ENCODE results near the gene DDX10.

DNA sequence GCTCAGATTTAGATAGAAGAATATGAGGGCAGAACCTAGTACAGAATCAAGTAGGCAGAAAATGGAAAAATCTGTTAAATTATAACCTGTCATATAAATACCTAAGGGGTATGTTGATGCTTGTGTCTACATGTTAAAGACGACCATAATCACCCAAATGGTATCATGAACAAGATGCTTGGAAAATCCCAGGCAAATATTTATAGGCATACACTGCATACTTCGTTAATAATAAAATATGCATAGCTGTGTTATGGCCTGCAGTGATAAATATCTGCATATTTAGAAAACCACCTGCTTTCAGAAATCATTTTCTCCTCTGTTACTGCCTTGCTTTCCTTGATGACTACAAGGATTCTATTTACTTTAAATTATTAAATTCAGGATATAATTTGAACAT, 18.9 kb upstream of the DDX10 start:
- TF ChIP-seq CTCF (IDR thresholded peaks at IDR 0.05 in 8 of 11, conservative IDR thresholded peaks at IDR 0.05 in 3 of 11) (no peak), POLR2A (IDR thresholded peaks at IDR 0.05) (no peak), POLR2AphosphoS5 (IDR thresholded peaks at IDR 0.05) (no peak)

Data from spleen (tissue), 7 donors.